H9 (cell line): ENCODE measurements around the gene SH3BP2. TPM values are rescaled to one million over a fixed set of nuclear protein-coding genes. Genes with fewer than 3 reads are reported as not detected.
A peak's percentile ranks its signal among the peaks of the same experiment; 100 is the strongest.

Source experiments
- DNase-seq: peaks from one replicate; pipeline ENCODE4 v3.0.0-alpha.2; 2017
- H2AFZ ChIP-seq: one replicate; pipeline ENCODE4 v1.6.1; 2013; ENCODE audit warnings: mild to moderate bottlenecking, low read length, control low read depth, moderate library complexity
- H2AK5ac ChIP-seq: 2 replicates; pipeline ENCODE4 v1.6.1; 2013; ENCODE audit warnings: low read length, control low read depth, mixed read lengths; ENCODE audit not compliant: insufficient read length
- H2BK120ac ChIP-seq: one replicate; pipeline ENCODE4 v1.6.1; 2013; ENCODE audit warnings: low read depth, mild to moderate bottlenecking, low read length, control low read depth, inconsistent platforms; ENCODE audit not compliant: poor library complexity, severe bottlenecking
- H2BK12ac ChIP-seq: 2 replicates; pipeline ENCODE4 v1.6.1; 2013; ENCODE audit warnings: low read length, control low read depth, mixed read lengths, low read depth; ENCODE audit not compliant: insufficient read length
- H2BK15ac ChIP-seq: 2 replicates; pipeline ENCODE4 v1.6.1; 2013; ENCODE audit warnings: low read depth, low read length, control low read depth
- H2BK20ac ChIP-seq: one replicate; pipeline ENCODE4 v1.6.1; 2013; ENCODE audit warnings: low read depth, mild to moderate bottlenecking, low read length, control low read depth, inconsistent platforms; ENCODE audit not compliant: poor library complexity, severe bottlenecking
- H2BK5ac ChIP-seq: 2 replicates; pipeline ENCODE4 v1.6.1; 2013; ENCODE audit warnings: low read length, control low read depth, mixed read lengths; ENCODE audit not compliant: insufficient read length
- H3K14ac ChIP-seq: 2 replicates; pipeline ENCODE4 v1.6.1; 2013; ENCODE audit warnings: low read length, control low read depth; ENCODE audit not compliant: insufficient read depth
- H3K18ac ChIP-seq: 2 replicates; pipeline ENCODE4 v1.6.1; 2013; ENCODE audit warnings: low read depth, mild to moderate bottlenecking, mixed read lengths, low read length, control low read depth; ENCODE audit not compliant: insufficient read length
- H3K23ac ChIP-seq: 2 replicates; pipeline ENCODE4 v1.6.1; 2013; ENCODE audit warnings: low read length, control low read depth, mixed read lengths, low read depth; ENCODE audit not compliant: insufficient read length
- H3K23me2 ChIP-seq: 2 replicates; pipeline ENCODE4 v1.6.1; 2013; ENCODE audit warnings: low read depth, mild to moderate bottlenecking, mixed read lengths, low read length, control low read depth; ENCODE audit not compliant: insufficient read length, poor library complexity, severe bottlenecking
- H3K27ac ChIP-seq: 2 replicates; pipeline ENCODE4 v1.5.1; 2013; ENCODE audit warnings: low read length, control low read depth, mixed read lengths, low read depth; ENCODE audit not compliant: insufficient read length
- H3K27me3 ChIP-seq: 2 replicates; pipeline ENCODE4 v1.6.1; 2013; ENCODE audit warnings: low read length, control low read depth, inconsistent platforms; ENCODE audit not compliant: insufficient read depth
- H3K4ac ChIP-seq: 2 replicates; pipeline ENCODE4 v1.6.1; 2013; ENCODE audit warnings: low read depth, mild to moderate bottlenecking, control low read depth, inconsistent platforms, low read length, moderate library complexity
- H3K4me1 ChIP-seq: 2 replicates; pipeline ENCODE4 v1.6.1; 2013; ENCODE audit warnings: low read length, control low read depth, inconsistent platforms; ENCODE audit not compliant: insufficient read depth
- H3K4me2 ChIP-seq: 2 replicates; pipeline ENCODE4 v1.6.1; 2013; ENCODE audit warnings: low read length, control low read depth, mixed read lengths; ENCODE audit not compliant: insufficient read length, insufficient read depth
- H3K56ac ChIP-seq: 2 replicates; pipeline ENCODE4 v1.6.1; 2013; ENCODE audit warnings: low read depth, mild to moderate bottlenecking, mixed read lengths, low read length, control low read depth; ENCODE audit not compliant: insufficient read length
- H3K79me1 ChIP-seq: 2 replicates; pipeline ENCODE4 v1.6.1; 2013; ENCODE audit warnings: low read depth, mild to moderate bottlenecking, moderate library complexity, low read length, control low read depth, inconsistent platforms; ENCODE audit not compliant: insufficient read depth, poor library complexity, severe bottlenecking
- H3K79me2 ChIP-seq: 2 replicates; pipeline ENCODE4 v1.6.1; 2013; ENCODE audit warnings: low read length, control low read depth, inconsistent platforms; ENCODE audit not compliant: insufficient read depth
- H3K9ac ChIP-seq: 2 replicates; pipeline ENCODE4 v1.6.1; 2013; ENCODE audit warnings: low read length, control low read depth, mixed read lengths; ENCODE audit not compliant: insufficient read length; ENCODE audit errors: extremely low read depth
- H3K9me3 ChIP-seq: one replicate; pipeline ENCODE4 v1.6.1; 2013; ENCODE audit warnings: low read depth, low read length, inconsistent platforms; ENCODE audit not compliant: control insufficient read depth
- H3T11ph ChIP-seq: one replicate; pipeline ENCODE4 v1.6.1; 2013; ENCODE audit warnings: mild to moderate bottlenecking, low read length, control low read depth, inconsistent platforms
- H4K20me1 ChIP-seq: one replicate; pipeline ENCODE4 v1.6.1; 2013; ENCODE audit not compliant: control insufficient read depth, insufficient read length, insufficient read depth
- H4K5ac ChIP-seq: 2 replicates; pipeline ENCODE4 v1.6.1; 2013; ENCODE audit warnings: low read depth, mild to moderate bottlenecking, mixed read lengths, low read length, control low read depth; ENCODE audit not compliant: insufficient read length
- H4K8ac ChIP-seq: replicated peaks from 2 replicates; pipeline ENCODE4 v1.6.1; 2013; ENCODE audit warnings: low read length, control low read depth, mixed read lengths, low read depth; ENCODE audit not compliant: insufficient read length
- H4K91ac ChIP-seq: 2 replicates; pipeline ENCODE4 v1.6.1; 2013; ENCODE audit warnings: low read depth, mild to moderate bottlenecking, moderate library complexity, mixed read lengths, low read length, control low read depth; ENCODE audit not compliant: insufficient read length
- H3K27ac Mint-ChIP-seq, 3 experiments: 2 replicates in 2 of 3; 3 replicates in 1 of 3; pipeline ENCODE4 v1.8.0; 2020 to 2021; ENCODE audit warnings: mixed read lengths in 3 of 3, mild to moderate bottlenecking in 1 of 3, moderate library complexity in 1 of 3
- H3K27me3 Mint-ChIP-seq: 2 replicates; pipeline ENCODE4 v1.8.0; 2021; ENCODE audit warnings: low read depth, mild to moderate bottlenecking, moderate library complexity, mixed read lengths
- H3K36me3 Mint-ChIP-seq, 3 experiments: 2 replicates in 2 of 3; 3 replicates in 1 of 3; pipeline ENCODE4 v1.8.0; 2020 to 2021; ENCODE audit warnings: low read depth in 3 of 3, mixed read lengths in 3 of 3; ENCODE audit not compliant: insufficient read depth in 1 of 3
- H3K4me1 Mint-ChIP-seq, 2 experiments: 2 replicates each; pipeline ENCODE4 v1.8.0; 2020; ENCODE audit warnings: mixed read lengths in 2 of 2
- H3K4me3 Mint-ChIP-seq, 2 experiments: 2 replicates in 1 of 2; 3 replicates in 1 of 2; pipeline ENCODE4 v1.8.0; 2020 to 2021; ENCODE audit warnings: mild to moderate bottlenecking in 2 of 2, mixed read lengths in 2 of 2, moderate library complexity in 1 of 2
- H3K9me3 Mint-ChIP-seq, 2 experiments: 2 replicates in 1 of 2; 3 replicates in 1 of 2; pipeline ENCODE4 v1.8.0; 2020; ENCODE audit warnings: mild to moderate bottlenecking in 2 of 2, mixed read lengths in 2 of 2, moderate library complexity in 1 of 2
- WGBS: extraction: QIAGEN DNeasy Blood & Tissue Kit; methylation state at CpG from one replicate; pipeline ENCODE4 v1.1.7; 2013; ENCODE audit warnings: missing lambda C conversion rate, low lambda C conversion rate, mixed read lengths; ENCODE audit not compliant: insufficient read length; ENCODE audit errors: extremely low coverage; 5-methylcytosine and 5-hydroxymethylcytosine counted together
- total RNA-seq: library from RNA; stranded (reverse); gene quantifications from 2 replicates; pipeline ENCODE4 v1.2.1, GENCODE V29; 2021
- TF ChIP-seq, protein P1 (sequence below): fragments of 200-600 bp; sonication (generic); conservative IDR thresholded peaks from 3 replicates; pipeline ENCODE4 v1.8.0; 2021; ENCODE audit warnings: antibody characterized with exemption, mild to moderate bottlenecking

Gene SH3BP2
- total RNA-seq, 1 experiment from 2014 or later = 37.6 TPM

GRCh38 chr4:2822461-2823300 is 29.8 kb downstream of the SH3BP2 start:
- Histone ChIP-seq H4K5ac (no peak overlapping the region), H3K56ac (no peak overlapping the region), H2BK12ac (no peak overlapping the region), H3K23me2 (peaks cover 5% of the 10 kb centered on the region), H4K20me1 (peaks cover 3% of the 10 kb centered on the region), H2BK15ac (no peak overlapping the region), H4K91ac (no peak overlapping the region), H3K4me1 (no peaks in the 10 kb centered on the region), H3K14ac (no peak overlapping the region), H3K9me3 (no peaks in the 10 kb centered on the region), H3K23ac (no peak overlapping the region), H3K9ac (no peak overlapping the region), H3K79me2 (no peaks in the 10 kb centered on the region), H2AK5ac (no peak overlapping the region), H3K27me3 (no peaks in the 10 kb centered on the region), H2AFZ (no peak overlapping the region), H2BK5ac (no peak overlapping the region), H3K79me1 (no peaks in the 10 kb centered on the region), H2BK20ac (no peak overlapping the region), H3K4ac (no peak overlapping the region), H3K4me2 (no peak overlapping the region), H4K8ac (no peak overlapping the region), H3K18ac (no peak overlapping the region), H2BK120ac (no peak overlapping the region), H3T11ph (no peak overlapping the region), H3K27ac (no peak overlapping the region)
- Mint-ChIP-seq H3K36me3 (peaks cover 23 to 54% (median 41%) of the 10 kb centered on the region in 3 experiments; a peak in 6 of 7 replicates), H3K27ac (peak overlapping the region in 2 of 3 experiments; percentile 23 to 84; a peak in 2 of 7 replicates), H3K4me1 (peaks cover 12 to 15% of the 10 kb centered on the region in 2 experiments), H3K9me3 (no peaks in the 10 kb centered on the region; a peak in 2 of 5 replicates), H3K27me3 (no peaks in the 10 kb centered on the region), H3K4me3 (no peak overlapping the region; a peak in 1 of 5 replicates)
- no CpG with 5 or more reads among the region's 23 CpGs for WGBS
- no peak for DNase-seq
- TF ChIP-seq, protein P1, sequence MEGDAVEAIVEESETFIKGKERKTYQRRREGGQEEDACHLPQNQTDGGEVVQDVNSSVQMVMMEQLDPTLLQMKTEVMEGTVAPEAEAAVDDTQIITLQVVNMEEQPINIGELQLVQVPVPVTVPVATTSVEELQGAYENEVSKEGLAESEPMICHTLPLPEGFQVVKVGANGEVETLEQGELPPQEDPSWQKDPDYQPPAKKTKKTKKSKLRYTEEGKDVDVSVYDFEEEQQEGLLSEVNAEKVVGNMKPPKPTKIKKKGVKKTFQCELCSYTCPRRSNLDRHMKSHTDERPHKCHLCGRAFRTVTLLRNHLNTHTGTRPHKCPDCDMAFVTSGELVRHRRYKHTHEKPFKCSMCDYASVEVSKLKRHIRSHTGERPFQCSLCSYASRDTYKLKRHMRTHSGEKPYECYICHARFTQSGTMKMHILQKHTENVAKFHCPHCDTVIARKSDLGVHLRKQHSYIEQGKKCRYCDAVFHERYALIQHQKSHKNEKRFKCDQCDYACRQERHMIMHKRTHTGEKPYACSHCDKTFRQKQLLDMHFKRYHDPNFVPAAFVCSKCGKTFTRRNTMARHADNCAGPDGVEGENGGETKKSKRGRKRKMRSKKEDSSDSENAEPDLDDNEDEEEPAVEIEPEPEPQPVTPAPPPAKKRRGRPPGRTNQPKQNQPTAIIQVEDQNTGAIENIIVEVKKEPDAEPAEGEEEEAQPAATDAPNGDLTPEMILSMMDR = no peak
